Measurements from ENCODE around the gene RCN2.

DNA sequence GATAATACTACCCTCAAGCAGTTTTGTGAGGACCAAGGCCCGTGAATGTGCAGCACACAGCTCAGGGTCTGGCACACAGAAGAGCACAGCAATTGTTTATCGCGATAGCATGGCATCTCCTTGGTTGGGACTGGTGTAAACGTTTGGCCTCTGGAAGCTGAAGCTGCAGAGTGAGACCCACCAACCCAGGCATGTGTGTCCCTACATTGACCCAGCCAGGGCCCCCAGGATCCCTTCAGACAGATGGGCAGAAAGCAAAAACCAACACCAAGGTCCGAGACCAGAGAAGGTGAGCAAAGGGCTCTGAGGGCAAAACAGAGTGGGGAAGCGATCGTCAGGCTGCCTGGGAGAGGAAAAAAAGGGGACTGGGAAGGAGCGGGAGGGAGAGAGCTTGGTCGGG is 50.8 kb downstream of the RCN2 start:
- TF ChIP-seq CSDC2 (CRISPR knock-in tag; IDR thresholded peaks at IDR 0.05) (no peak), PPARA (CRISPR knock-in tag; IDR thresholded peaks at IDR 0.05; ENCODE audit: borderline replicate concordance) (no peak), ZNF8 (CRISPR knock-in tag; IDR thresholded peaks at IDR 0.05) (no peak)
- TF ChIP-seq, protein P1, sequence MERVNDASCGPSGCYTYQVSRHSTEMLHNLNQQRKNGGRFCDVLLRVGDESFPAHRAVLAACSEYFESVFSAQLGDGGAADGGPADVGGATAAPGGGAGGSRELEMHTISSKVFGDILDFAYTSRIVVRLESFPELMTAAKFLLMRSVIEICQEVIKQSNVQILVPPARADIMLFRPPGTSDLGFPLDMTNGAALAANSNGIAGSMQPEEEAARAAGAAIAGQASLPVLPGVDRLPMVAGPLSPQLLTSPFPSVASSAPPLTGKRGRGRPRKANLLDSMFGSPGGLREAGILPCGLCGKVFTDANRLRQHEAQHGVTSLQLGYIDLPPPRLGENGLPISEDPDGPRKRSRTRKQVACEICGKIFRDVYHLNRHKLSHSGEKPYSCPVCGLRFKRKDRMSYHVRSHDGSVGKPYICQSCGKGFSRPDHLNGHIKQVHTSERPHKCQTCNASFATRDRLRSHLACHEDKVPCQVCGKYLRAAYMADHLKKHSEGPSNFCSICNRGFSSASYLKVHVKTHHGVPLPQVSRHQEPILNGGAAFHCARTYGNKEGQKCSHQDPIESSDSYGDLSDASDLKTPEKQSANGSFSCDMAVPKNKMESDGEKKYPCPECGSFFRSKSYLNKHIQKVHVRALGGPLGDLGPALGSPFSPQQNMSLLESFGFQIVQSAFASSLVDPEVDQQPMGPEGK (CRISPR knock-in tag; IDR thresholded peaks at IDR 0.05; ENCODE audit: borderline replicate concordance): no peak
- TF ChIP-seq, protein P2, sequence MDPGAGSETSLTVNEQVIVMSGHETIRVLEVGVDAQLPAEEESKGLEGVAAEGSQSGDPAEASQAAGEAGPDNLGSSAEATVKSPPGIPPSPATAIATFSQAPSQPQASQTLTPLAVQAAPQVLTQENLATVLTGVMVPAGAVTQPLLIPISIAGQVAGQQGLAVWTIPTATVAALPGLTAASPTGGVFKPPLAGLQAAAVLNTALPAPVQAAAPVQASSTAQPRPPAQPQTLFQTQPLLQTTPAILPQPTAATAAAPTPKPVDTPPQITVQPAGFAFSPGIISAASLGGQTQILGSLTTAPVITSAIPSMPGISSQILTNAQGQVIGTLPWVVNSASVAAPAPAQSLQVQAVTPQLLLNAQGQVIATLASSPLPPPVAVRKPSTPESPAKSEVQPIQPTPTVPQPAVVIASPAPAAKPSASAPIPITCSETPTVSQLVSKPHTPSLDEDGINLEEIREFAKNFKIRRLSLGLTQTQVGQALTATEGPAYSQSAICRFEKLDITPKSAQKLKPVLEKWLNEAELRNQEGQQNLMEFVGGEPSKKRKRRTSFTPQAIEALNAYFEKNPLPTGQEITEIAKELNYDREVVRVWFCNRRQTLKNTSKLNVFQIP (CRISPR knock-in tag; IDR thresholded peaks at IDR 0.05; ENCODE audit: borderline replicate concordance, low read depth): no peak

Measured in SK-N-SH treated with all-trans-retinoic acid at 6 μM for 48 hours (cell line).